GM18499 (cell line): ENCODE data around the gene GTF2F1.
"Not testable (repeated sequence)": the region's sequence is repeated elsewhere in the genome, so short reads cannot be mapped to it uniquely, and the experiment has no call there.

Source experiments
- ATAC-seq: cut with Tn5 transposase; IDR thresholded peaks from one replicate; pipeline ENCODE4 v1.9.1; 2021; ENCODE audit warnings: moderate number of reproducible peaks; ENCODE audit not compliant: insufficient read depth, unreplicated experiment

The GTF2F1 gene

DNA sequence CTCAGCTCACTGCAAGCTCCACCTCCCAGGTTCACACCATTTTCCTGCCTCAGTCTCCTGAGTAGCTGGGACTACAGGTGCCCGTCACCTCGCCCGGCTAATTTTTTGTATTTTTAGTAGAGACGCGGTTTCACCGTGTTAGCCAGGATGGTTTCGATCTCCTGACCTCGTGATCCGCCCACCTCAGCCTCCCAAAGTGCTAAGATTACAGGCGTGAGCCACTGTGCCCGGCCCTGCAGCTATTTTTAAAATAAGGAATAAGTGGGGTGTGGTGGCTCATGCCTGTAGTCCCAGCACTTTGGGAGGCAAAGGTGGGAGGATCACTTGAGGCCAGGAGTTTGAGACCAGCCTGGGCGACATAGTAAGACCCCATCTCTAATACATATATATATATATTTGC is 32.5 kb downstream of the GTF2F1 start:
- not testable (repeated sequence) for ATAC-seq

DNA sequence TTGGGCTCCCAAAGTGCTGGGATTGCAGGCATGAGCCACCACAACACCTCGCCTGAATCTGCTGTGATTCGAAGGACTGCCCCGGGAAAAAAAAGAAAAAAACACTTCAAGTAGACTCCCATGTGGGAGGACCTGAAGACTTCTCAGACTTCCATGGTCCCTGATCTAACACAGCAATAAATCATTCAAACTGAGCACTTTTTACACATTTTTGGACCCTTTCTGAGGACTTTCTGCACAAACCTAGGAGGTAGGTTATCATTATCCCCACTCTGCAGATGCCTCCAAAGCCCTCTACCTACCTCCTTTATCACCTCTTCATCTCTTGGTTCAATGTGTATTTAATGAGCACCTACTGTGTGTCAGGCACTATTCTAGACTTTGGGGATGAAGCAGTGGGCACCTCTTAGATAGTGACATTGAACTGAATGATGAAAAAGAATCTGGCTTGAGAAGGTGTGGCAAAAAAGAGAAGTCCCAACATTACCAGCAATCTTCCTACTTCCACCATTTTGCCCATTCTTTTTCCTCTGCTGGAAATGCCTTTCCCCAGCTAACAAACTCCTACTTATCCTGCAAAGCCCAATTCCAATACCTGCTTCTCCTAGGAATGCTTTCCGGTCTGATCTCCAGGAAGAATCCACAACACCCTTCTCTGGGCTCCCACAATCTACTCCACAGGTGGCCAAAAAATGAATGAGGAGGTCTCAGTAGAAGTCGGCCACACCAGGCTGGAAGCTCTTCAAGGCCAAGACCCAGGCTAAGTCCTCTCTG is 33.2 kb downstream of the GTF2F1 start:
- ATAC-seq: no peak

DNA sequence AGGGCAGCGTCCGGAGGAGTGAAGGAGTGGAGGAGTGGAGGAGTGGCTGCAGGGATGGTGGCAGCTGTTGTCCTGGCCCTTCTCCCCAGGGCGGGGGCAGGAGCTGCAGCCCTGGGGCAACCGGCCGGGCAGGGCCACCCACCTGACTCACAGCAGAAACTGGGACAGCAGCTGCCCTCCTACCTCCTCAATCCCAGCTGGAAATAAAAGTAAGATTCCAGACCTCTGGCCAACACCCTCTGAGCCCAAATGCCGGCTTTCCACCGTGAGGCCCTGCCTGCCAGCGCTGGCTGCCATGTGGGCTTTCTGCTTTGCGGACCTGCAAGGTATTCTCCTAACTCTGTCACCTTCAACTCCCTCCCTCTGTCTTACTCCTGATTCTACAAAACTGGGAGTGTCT is 35.0 kb downstream of the GTF2F1 start:
- ATAC-seq: no peak

DNA sequence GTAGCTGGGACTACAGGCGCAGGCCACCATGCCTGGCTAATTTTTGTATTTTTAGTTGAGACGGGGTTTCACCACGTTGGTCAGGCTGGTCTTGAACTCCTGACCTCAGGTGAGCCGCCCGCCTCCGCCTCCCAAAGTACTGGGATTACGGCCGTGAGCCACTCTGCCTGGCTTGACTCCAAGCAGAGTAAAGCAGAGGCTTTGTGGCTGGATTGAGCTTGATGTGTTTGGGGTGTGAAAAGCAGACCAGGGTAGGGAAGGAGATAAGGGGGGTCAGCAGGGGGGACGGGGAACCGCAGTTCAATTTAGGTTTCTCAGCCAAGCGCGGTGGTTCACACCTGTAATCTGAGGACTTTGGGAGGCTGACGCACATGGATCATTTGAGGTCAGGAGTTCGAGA is 35.8 kb downstream of the GTF2F1 start:
- ATAC-seq: no peak

DNA sequence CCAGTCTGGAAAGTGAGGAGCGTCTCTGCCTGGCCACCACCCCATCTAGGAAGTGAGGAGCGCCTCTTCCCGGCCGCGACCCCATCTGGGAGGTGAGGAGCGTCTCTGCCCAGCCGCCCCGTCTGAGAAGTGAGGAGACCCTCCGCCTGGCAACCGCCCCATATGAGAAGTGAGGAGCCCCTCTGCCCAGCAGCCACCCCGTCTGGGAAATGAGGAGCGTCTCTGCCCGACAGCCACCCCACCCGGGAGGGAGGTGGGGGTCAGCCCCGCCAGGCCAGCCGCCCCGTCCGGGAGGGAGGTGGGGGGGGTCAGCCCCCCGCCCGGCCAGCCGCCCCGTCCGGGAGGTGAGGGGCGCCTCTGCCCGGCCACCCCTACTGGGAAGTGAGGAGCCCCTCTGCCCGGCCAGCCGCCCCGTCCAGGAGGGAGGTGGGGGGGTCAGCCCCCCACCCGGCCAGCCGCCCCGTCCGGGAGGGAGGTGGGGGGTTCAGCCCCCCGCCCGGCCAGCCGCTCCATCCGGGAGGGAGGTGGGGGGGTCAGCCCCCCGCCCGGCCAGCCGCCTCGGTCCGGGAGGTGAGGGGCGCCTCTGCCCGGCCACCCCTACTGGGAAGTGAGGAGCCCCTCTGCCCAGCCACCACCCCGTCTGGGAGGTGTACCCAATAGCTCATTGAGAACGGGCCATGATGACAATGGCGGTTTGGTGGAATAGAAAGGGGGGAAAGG is 37.5 kb downstream of the GTF2F1 start:
- not testable (repeated sequence) for ATAC-seq

DNA sequence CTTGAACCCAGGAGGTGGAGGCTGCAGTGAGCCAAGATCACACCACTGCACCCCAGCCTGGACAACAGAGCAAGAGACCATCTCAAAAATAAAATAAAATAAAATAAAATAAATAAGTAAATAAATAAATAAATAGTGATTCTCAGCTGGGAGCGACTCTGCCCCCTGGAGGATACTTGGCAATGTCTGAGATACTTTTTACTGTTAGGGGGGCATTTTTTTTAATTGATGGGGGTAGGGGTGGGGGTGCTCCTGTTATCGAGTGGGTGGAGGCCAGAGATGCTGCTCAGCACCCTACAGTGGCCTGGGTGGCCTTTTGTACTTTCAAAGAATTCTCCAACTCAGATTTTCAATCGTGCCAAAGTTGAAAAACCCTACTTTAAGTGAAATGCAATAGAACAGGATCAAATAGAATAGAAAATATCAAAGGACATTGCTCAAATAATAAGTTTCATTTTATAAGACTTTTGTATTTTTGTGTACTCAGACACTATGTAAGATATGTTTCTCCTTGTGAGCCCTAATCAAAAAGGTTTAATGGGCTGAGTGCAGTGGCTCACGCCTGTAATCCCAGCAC is 38.8 kb downstream of the GTF2F1 start:
- ATAC-seq: no peak

DNA sequence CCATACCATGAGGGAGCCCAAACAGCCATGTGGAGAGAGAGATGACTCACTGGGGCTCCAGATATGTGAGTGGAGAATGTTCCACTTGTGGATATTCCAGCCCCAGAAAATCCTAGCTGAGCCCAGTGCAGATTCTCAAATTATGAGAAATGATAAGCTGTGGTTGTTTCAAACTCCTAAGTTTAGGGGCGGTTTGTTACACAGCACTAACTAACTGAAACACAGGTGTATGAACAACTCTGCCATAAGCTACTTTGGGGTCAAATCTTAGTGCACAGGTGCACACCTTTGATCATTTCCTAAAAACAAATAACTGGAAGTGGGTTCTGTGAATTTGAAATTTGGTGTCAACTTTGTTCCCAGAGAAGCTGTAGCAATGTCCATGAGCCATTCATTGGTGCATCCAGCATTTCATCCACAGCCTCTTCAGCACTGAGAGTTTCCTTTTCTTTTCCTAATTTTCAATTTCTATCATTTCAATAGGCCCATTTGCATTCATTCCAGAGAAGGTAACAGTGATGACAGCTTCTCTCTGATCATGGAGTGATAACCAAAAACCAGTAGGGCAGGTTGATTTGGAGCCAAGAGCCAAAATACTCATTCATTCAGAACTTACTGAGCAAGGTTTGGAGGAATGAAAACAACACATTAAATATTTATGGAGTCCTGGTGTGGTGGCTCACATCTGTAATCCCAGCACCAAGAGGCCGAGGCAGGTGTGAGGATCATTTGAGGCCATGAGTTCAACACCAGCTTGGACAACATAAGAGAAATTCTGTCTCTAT is 40.4 kb downstream of the GTF2F1 start:
- ATAC-seq: no peak

DNA sequence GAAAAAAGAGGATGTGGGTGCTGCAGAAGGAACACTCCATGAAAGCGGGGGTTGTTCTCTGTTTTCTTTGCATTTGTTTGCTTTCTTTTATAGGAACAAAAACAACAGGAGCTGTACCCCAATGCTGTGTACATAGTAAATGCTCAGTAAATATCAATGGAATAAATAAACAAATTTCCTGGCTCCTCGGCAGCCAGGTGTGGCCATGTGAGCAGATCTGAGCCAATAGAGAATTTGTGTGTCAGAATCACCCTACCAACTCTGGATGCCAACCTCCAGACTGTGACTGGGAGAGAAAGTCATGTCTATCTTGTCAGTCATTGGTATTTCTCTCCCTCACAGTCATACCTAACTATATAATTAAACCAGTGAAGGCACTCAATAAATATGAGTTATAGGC is 42.3 kb downstream of the GTF2F1 start:
- ATAC-seq: no peak

DNA sequence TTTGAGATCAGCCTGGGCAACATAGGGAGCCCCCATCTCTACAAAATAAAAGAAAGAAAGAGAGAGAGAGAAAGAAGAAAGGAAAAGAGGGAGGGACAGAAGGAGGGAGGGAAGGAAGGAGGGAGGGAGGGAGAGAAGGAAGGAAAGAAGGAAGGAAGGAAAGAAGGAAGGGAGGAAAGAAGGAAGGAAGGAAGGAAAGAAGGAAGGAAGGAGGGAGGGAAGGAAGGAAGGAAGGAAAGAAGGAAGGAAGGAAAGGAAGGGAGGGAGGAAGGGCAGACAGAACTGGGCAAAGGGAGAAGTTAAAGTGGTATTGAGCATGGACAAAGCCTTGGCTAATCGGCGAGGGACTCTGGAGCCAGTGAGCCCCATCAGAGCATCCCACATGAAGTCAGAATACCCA is 43.7 kb downstream of the GTF2F1 start:
- ATAC-seq: not testable (repeated sequence)

DNA sequence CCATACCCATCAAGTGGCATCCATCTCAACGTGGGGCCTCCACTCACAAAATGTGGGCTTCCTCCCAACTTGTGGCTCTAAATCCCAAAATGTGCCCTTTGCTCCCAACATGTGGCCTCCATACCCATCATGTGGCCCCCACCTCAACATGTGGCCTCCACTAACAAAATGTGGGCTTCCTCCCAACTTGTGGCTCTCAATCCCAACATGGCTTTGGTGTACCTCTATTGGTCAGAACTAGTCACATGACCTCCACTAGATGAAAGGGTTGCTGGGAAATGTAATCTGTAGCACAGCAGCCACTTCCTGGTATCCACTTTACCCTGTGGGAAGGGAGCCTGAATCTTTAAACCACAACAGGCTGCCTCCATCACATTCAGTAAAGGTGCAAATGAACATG is 49.5 kb downstream of the GTF2F1 start:
- no peak for ATAC-seq

DNA sequence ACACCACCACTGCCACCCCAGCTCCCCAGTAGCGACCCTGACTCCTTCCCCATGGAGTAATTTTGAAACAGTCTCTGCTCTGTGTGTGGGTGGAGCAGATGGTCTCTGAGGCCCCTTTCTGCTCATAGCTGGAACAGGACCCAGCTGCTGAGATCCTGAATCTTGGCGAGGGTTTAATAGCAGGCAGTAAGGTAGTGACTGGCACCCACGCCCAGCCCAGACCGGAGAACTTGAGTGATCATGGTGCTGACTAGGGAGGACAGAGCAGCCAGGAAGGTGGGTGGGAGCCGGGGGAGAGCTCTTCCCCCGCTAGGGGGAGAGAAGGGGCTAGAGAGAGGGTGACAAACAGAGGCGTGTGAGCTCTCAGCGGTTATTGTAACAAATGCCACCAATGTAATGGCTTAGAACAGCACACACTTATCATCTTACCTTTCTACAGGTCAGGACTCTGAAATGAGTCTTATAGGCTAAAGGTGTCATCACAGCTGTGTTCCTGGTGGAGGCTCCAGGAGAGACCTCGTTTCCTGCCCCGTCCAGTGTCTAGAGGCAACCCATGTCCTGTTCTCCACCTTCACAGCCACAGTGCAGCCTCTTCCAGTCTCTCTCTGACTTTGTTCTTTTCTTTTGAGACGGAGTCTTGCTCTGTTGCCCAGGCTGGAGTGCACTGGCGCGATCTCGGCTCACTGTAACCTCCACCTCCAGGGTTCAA is 52.3 kb downstream of the GTF2F1 start:
- ATAC-seq: no peak

DNA sequence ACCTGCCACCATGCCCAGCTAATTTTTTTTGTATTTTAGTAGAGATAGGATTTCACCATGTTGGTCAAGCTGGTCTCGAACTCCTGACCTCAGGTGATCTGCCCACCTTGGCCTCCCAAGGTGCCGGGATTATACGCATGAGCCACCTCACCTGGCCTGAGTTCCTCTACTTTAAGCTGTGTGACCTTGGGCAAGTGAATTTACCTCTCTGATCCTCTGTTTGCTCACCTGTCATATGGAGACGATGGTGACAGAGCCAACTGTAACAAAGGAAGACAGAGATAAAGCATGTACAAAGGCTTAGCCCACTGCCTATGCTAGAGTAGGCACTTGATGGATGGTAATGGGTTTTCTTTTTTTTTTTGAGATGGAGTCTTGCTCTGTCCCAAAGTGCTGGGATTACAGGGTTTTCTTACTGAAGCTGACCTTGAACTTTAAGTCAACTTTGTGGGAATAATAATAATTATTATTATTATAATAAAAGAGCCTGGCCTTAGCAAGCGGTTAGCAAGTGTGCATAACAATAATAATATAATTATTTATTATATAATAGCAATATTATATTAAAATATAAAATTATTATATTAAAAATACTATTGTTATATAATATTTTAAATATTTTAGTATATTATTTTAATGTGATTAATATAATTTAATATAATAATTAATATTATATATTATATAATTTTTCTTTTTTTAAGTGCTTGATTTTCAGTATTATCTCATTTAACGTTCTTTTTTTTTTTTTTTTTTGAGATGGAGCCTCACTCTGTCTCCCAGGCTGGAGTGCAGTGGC is 58.3 kb downstream of the GTF2F1 start:
- no peak for ATAC-seq

DNA sequence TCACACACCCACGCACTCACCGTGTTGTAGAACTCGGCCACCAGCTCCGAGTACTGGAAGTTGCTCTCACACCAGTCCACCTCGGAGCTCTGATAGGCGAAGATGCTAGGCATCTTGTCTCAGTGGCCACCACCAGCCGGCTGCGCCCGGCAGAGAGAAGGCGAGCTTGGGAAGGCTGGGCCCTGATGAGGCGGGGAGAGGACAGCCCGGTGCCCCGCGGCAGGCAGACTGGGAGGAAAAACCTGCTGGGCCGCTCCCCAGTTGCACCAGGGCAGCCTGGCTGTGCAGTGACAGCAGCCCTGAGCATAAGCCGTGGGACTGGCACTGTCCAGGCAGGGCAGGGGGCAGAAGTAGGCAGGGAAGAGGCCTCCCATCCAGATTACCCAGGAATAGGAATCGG is 59.5 kb downstream of the GTF2F1 start, which contains the start of gene ACER1:
ACER1 (minus strand) TSS at position 174 of the 400 bp plus-strand sequence; CDS start at position 113, 61 bp downstream.
- ATAC-seq: no peak
